GM12878 (cell line): Measurements from ENCODE around the gene UNKL.

Experiments
- BACH1 ChIP-seq: fragments of 450-650 bp; IDR thresholded peaks from 2 replicates; pipeline ENCODE4 v1.6.1; 2017; ENCODE audit warnings: mild to moderate bottlenecking, borderline replicate concordance
- CBX3 ChIP-seq: fragments of 200-600 bp; sonication (generic); IDR thresholded peaks from 2 replicates; pipeline ENCODE4 v1.6.1; 2016; ENCODE audit warnings: low read depth, borderline replicate concordance
- CTCF ChIP-seq, 3 experiments: IDR thresholded peaks in 2 of 3; conservative IDR thresholded peaks in 1 of 3; 2 replicates each; pipeline ENCODE4 v1.5.1; 2011; ENCODE audit warnings: low read depth in 3 of 3, low read length in 3 of 3, mild to moderate bottlenecking in 3 of 3, control low read depth in 2 of 3, moderate library complexity in 2 of 3, inconsistent platforms in 1 of 3, mixed read lengths in 1 of 3; ENCODE audit not compliant: control insufficient read depth in 2 of 3, insufficient read depth in 1 of 3; ENCODE audit errors: extremely low read depth in 1 of 3
- DPF2 ChIP-seq: fragments of 450-650 bp; IDR thresholded peaks from 2 replicates; pipeline ENCODE4 v1.6.1; 2017; ENCODE audit warnings: mild to moderate bottlenecking
- EP300 ChIP-seq, 2 experiments: fragments of 150-350 bp in 1 of 2; IDR thresholded peaks; 2 replicates each; pipeline ENCODE4 v1.6.1; 2011 to 2012; ENCODE audit warnings: low read depth in 2 of 2, low read length in 2 of 2, borderline replicate concordance in 1 of 2, improper control_type of control experiment in 1 of 2, inconsistent platforms in 1 of 2; ENCODE audit not compliant: control insufficient read depth in 1 of 2
- EZH2 ChIP-seq: IDR thresholded peaks from 2 replicates; pipeline ENCODE4 v1.6.1; 2012; ENCODE audit warnings: low read depth, mild to moderate bottlenecking, control low read depth, inconsistent platforms, low read length, borderline replicate concordance; ENCODE audit not compliant: control insufficient read depth
- FOXK2 ChIP-seq: fragments of 450-650 bp; IDR thresholded peaks from 2 replicates; pipeline ENCODE4 v1.6.1; 2017; ENCODE audit warnings: mild to moderate bottlenecking, moderate library complexity
- HCFC1 ChIP-seq: fragments of 150-350 bp; IDR thresholded peaks from 2 replicates; pipeline ENCODE4 v1.6.1; 2014; ENCODE audit warnings: low read length
- MXI1 ChIP-seq: fragments of 150-350 bp; IDR thresholded peaks from 2 replicates; pipeline ENCODE4 v1.6.1; 2011; ENCODE audit warnings: low read depth, mild to moderate bottlenecking, inconsistent platforms, low read length, improper control_type of control experiment
- PAX5 ChIP-seq: IDR thresholded peaks from 2 replicates; pipeline ENCODE4 v1.6.1; 2011; ENCODE audit warnings: low read depth, low read length, borderline replicate concordance
- POLR2A ChIP-seq: IDR thresholded peaks from 2 replicates; pipeline ENCODE4 v1.6.1; 2011; ENCODE audit warnings: low read depth, mild to moderate bottlenecking, low read length
- STAT1 ChIP-seq: fragments of 450-650 bp; conservative IDR thresholded peaks from 2 replicates; pipeline ENCODE4 v1.6.1; 2014; ENCODE audit warnings: antibody characterized with exemption, mild to moderate bottlenecking
- STAT3 ChIP-seq: IDR thresholded peaks from 2 replicates; pipeline ENCODE4 v1.6.1; 2011; ENCODE audit warnings: low read depth, low read length, improper control_type of control experiment
- TF ChIP-seq, protein P1 (sequence below): fragments of 450-650 bp; IDR thresholded peaks from 2 replicates; pipeline ENCODE4 v1.6.1; 2017; ENCODE audit warnings: mild to moderate bottlenecking, moderate library complexity

DNA sequence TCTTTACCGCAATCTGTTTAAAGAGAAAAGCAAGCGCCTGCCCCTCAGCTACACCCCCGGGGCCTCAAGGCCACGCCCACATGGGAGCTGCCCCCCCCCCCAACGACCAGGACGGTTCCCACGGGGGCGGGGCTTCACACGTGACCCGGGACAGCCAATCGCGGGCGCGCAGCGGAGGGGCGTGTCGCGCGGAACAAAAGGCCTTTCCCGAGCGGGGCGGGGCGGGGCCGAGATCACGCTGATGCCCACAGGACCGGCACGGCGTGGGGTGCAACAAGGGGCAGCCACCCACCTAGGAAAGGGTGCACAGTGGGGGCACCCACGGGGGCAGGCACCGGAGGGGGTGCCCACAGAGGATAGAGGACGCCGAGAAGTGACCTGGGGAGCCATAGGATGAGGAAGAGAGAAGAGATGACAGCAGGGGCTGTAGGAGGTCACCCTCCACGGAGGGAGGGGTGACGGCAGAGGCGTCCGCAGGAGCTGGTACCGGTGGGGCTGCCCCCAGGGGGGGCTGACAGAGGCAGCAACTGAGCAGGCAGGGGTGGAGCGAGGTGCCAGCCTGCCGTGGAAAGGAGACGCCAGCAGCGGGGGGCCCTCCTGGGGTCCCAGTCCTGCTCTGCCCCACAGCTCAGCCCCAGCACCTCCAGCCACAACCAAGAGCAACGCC is 6.2 kb downstream of the UNKL start:
- no peak for TF ChIP-seq EP300 (IDR thresholded peaks at IDR 0.05; ENCODE audit: borderline replicate concordance in 1 of 2, control insufficient read depth in 1 of 2, low read depth in 2 of 2, low read length in 2 of 2)
- no peak for TF ChIP-seq EZH2
- TF ChIP-seq PAX5, result peak; percentile 34; the same call in 1 of the 2 replicates
- no peak for TF ChIP-seq FOXK2
- TF ChIP-seq, protein P1, sequence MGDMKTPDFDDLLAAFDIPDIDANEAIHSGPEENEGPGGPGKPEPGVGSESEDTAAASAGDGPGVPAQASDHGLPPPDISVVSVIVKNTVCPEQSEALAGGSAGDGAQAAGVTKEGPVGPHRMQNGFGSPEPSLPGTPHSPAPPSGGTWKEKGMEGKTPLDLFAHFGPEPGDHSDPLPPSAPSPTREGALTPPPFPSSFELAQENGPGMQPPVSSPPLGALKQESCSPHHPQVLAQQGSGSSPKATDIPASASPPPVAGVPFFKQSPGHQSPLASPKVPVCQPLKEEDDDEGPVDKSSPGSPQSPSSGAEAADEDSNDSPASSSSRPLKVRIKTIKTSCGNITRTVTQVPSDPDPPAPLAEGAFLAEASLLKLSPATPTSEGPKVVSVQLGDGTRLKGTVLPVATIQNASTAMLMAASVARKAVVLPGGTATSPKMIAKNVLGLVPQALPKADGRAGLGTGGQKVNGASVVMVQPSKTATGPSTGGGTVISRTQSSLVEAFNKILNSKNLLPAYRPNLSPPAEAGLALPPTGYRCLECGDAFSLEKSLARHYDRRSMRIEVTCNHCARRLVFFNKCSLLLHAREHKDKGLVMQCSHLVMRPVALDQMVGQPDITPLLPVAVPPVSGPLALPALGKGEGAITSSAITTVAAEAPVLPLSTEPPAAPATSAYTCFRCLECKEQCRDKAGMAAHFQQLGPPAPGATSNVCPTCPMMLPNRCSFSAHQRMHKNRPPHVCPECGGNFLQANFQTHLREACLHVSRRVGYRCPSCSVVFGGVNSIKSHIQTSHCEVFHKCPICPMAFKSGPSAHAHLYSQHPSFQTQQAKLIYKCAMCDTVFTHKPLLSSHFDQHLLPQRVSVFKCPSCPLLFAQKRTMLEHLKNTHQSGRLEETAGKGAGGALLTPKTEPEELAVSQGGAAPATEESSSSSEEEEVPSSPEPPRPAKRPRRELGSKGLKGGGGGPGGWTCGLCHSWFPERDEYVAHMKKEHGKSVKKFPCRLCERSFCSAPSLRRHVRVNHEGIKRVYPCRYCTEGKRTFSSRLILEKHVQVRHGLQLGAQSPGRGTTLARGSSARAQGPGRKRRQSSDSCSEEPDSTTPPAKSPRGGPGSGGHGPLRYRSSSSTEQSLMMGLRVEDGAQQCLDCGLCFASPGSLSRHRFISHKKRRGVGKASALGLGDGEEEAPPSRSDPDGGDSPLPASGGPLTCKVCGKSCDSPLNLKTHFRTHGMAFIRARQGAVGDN, result no peak
- TF ChIP-seq STAT3, result no peak
- TF ChIP-seq CTCF (IDR thresholded peaks at IDR 0.05 in 2 of 3, conservative IDR thresholded peaks at IDR 0.05 in 1 of 3; ENCODE audit: control insufficient read depth in 2 of 3, extremely low read depth in 1 of 3, insufficient read depth in 1 of 3, low read depth in 3 of 3, low read length in 3 of 3), result no peak
- TF ChIP-seq POLR2A, result peak; percentile 60
- peak; percentile 40; the same call in 1 of the 2 replicates for TF ChIP-seq DPF2
- no peak for TF ChIP-seq HCFC1
- no peak; the same call in 1 of the 2 replicates for TF ChIP-seq MXI1
- no peak for TF ChIP-seq CBX3
- TF ChIP-seq STAT1, result no peak
- peak; percentile 20; the same call in 1 of the 2 replicates for TF ChIP-seq BACH1
